ENCODE data around the gene MRPL51.

GRCh38 chr12:6469609-6470374, 23.3 kb downstream of the MRPL51 start:
- TF ChIP-seq CTCF (IDR thresholded peaks at IDR 0.05; ENCODE audit: borderline replicate concordance, extremely low read depth, low read length, poor library complexity, severe bottlenecking) = no peak
- TF ChIP-seq EZH2 (IDR thresholded peaks at IDR 0.05; ENCODE audit: borderline replicate concordance, low read depth, low read length, severe bottlenecking) = no peak

All from DND-41 (cell line).